ENCODE results near the gene STAT6. TPM values are rescaled to one million over a fixed set of nuclear protein-coding genes. Genes with fewer than 3 reads are reported as not detected.
A peak's percentile ranks its signal among the peaks of the same experiment; 100 is the strongest.

STAT6 gene
- total and polyA plus RNA-seq, 11 donors: 31.6 to 87.7 (median 38.4) TPM

DNA sequence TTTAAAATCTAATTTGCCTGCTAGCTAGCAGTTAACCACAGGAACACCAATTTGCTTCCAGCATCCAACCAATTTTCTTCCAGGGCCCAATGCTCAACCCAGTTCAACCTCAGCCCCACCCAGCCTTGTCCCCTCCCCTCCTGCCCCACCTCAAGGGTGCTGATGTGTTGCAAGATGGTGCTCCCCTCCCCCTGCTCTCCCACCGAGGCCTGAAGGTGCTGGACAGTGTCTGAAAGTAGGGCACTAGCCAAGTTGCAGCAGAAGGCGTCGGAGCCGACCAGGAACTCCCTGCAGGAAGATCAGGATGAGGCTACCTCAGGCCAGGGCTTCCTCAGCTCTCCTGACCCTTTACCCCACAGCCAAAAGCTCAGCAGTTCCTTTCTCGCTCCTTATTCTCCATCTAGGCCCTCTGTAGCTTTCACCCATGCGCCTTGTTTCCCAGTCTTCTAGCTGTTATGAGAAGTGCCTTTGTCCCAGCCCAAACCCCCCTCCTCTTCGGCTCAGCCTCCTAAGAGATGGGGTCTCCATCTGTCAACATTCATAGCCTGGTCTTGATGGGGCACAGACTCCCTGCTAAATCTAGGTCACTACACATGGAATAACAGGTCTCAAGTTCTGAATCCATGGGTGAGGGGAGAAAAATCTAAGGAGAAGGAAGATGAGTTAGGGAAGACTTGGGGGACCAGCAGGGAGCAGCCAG, 3.6 kb downstream of the STAT6 start:
- Histone ChIP-seq H3K27me3 (no peaks in the 10 kb centered on the region), H3K4me1 (peaks cover 0 to 42% (median 17%) of the 10 kb centered on the region in 12 donors), H3K36me3 (peaks cover 0 to 63% (median 41%) of the 10 kb centered on the region in 9 donors), H3K4me3 (no peak overlapping the region), H3K9me3 (no peaks in the 10 kb centered on the region), H3K27ac (no peak overlapping the region)
- WGBS, 4 donors: 60 to 62% (median 61%) methylated on average over 7 of the region's 7 CpGs
- no peak for DNase-seq
- intact Hi-C loops (cut with DNase I): loop anchor here in 1 of 10 donors (2.0 kb wide), 1 partner anchor 15 kb away; no protein-coding TSS in a partner anchor
- TF ChIP-seq, protein P1, sequence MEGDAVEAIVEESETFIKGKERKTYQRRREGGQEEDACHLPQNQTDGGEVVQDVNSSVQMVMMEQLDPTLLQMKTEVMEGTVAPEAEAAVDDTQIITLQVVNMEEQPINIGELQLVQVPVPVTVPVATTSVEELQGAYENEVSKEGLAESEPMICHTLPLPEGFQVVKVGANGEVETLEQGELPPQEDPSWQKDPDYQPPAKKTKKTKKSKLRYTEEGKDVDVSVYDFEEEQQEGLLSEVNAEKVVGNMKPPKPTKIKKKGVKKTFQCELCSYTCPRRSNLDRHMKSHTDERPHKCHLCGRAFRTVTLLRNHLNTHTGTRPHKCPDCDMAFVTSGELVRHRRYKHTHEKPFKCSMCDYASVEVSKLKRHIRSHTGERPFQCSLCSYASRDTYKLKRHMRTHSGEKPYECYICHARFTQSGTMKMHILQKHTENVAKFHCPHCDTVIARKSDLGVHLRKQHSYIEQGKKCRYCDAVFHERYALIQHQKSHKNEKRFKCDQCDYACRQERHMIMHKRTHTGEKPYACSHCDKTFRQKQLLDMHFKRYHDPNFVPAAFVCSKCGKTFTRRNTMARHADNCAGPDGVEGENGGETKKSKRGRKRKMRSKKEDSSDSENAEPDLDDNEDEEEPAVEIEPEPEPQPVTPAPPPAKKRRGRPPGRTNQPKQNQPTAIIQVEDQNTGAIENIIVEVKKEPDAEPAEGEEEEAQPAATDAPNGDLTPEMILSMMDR (IDR thresholded peaks at IDR 0.05): no peak
- TF ChIP-seq POLR2A (IDR thresholded peaks at IDR 0.05): no peak
- no peak for ATAC-seq

DNA sequence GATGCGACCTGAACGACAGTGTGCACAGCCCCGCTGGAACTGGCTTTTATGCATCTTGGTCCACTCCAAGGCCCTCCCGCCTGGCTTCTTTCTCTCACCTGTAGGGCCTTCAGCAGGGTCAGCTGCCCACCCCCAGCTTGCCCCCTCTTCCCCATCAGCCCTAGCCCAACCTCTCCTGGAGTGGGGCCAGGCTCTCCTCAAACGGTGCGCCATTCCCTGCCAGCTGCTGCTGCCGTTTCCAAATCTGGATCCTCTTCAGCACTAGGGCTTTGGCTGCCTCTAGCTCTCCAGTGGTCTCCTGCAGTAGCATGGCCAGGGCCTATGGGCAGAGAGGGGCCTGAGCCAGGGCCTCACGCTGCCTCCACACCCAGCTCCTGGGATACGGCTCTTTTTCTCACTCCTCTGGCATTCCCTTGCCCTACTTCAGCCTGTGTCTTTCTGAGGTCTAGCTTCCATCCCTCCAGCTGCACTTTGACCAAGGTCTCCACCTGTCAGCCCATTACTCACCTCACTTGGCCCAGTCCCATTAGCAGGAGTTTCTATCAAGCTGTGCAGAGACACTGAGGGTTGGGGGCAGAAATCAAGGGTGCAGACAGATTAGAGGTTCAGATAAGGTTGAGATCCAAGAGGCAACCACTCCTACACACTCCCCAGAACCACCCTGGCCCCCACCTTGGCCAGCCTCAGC, 5.0 kb downstream of the STAT6 start:
- Histone ChIP-seq H3K4me3 (no peak overlapping the region), H3K4me1 (peaks cover 0 to 32% (median 16%) of the 10 kb centered on the region in 12 donors), H3K9me3 (no peaks in the 10 kb centered on the region), H3K27ac (no peak overlapping the region), H3K36me3 (peaks cover 0 to 75% (median 46%) of the 10 kb centered on the region in 9 donors), H3K27me3 (no peaks in the 10 kb centered on the region)
- ATAC-seq (no peak), DNase-seq (peak in 1 of 5 donors; percentile 36)
- WGBS, 4 donors: 53 to 67% (median 61%) methylated on average over 6 to 9 of the region's 9 CpGs
- TF ChIP-seq POLR2A (IDR thresholded peaks at IDR 0.05): no peak
- TF ChIP-seq, protein P1 (IDR thresholded peaks at IDR 0.05): no peak
- intact Hi-C loops (cut with DNase I): loop anchor here in 1 of 10 donors (2.0 kb wide), 1 partner anchor 13 kb away; no protein-coding TSS in a partner anchor

GRCh38 chr12:57105011-57105753, 6.0 kb downstream of the STAT6 start:
- Histone ChIP-seq H3K4me3 (no peak overlapping the region), H3K27me3 (no peaks in the 10 kb centered on the region), H3K27ac (no peak overlapping the region), H3K36me3 (peaks cover 0 to 84% (median 52%) of the 10 kb centered on the region in 9 donors), H3K9me3 (no peaks in the 10 kb centered on the region), H3K4me1 (peaks cover 0 to 32% (median 16%) of the 10 kb centered on the region in 12 donors)
- TF ChIP-seq, protein P1 (IDR thresholded peaks at IDR 0.05): no peak
- TF ChIP-seq POLR2A (IDR thresholded peaks at IDR 0.05): no peak
- 91 to 97% (median 94%) methylated on average over 13 to 14 of the region's 14 CpGs for WGBS, 4 donors
- DNase-seq (peak in 1 of 5 donors; percentile 12), ATAC-seq (no peak)
- intact Hi-C loops (cut with DNase I): no loop called here

Data from heart left ventricle (tissue), 16 donors.